Activated T-helper 1 cell treated with anti-CD3 and anti-CD28 coated beads, Interleukin-12 subunit alpha, Interleukin-12 subunit beta, Interleukin-2, Interleukin-4 antibody, amounts not matched to agents 30 ng/mL and 10 ng/mL and 1 ng/mL, durations not matched to agents 14 hours and 24 hours and 36 hours (primary cell): Measurements from ENCODE around the gene C1orf105. TPM values are rescaled to one million over a fixed set of nuclear protein-coding genes. Genes with fewer than 3 reads are reported as not detected.

Experiments used
- DNase-seq: peaks from one replicate; pipeline ENCODE4 v3.0.0; 2021; ENCODE audit warnings: low spot score
- H3K27ac Mint-ChIP-seq: one replicate; pipeline ENCODE4 v1.8.0; 2021; ENCODE audit warnings: mild to moderate bottlenecking, mixed read lengths
- H3K27me3 Mint-ChIP-seq: one replicate; pipeline ENCODE4 v1.8.0; 2022; ENCODE audit warnings: mild to moderate bottlenecking, moderate library complexity, mixed read lengths; ENCODE audit not compliant: insufficient read depth
- H3K36me3 Mint-ChIP-seq: one replicate; pipeline ENCODE4 v1.8.0; 2021; ENCODE audit warnings: low read depth, mixed read lengths
- H3K4me1 Mint-ChIP-seq: one replicate; pipeline ENCODE4 v1.8.0; 2021; ENCODE audit warnings: low read depth, mixed read lengths
- H3K4me3 Mint-ChIP-seq: one replicate; pipeline ENCODE4 v1.8.0; 2021; ENCODE audit warnings: mild to moderate bottlenecking, moderate library complexity, mixed read lengths
- H3K9me3 Mint-ChIP-seq: one replicate; pipeline ENCODE4 v1.8.0; 2021; ENCODE audit warnings: mixed read lengths
- intact Hi-C: fragments of 100-400 bp; cut with micrococcal nuclease; formaldehyde crosslinking; loops from one replicate; pipeline ENCODE4 v1.15.1; 2024
- total RNA-seq: library from RNA; stranded (reverse); gene quantifications from 2 replicates; pipeline ENCODE4 v1.2.3, GENCODE V29; 2022

The C1orf105 gene
- total RNA-seq, 1 donor from 2014 or later, result not detected

GRCh38 chr1:172515927-172516326 is 95.4 kb downstream of the C1orf105 start:
- Mint-ChIP-seq H3K4me3 (no peak overlapping the region), H3K27ac (no peak overlapping the region), H3K36me3 (no peaks in the 10 kb centered on the region), H3K4me1 (no peaks in the 10 kb centered on the region), H3K9me3 (no peaks in the 10 kb centered on the region), H3K27me3 (peaks cover 14% of the 10 kb centered on the region)
- intact Hi-C loops, result no loop called here
- no peak for DNase-seq

GRCh38 chr1:172517081-172517480 is 96.6 kb downstream of the C1orf105 start:
- no peak for DNase-seq
- intact Hi-C loops, result no loop called here
- Mint-ChIP-seq H3K4me3 (no peak overlapping the region), H3K4me1 (no peaks in the 10 kb centered on the region), H3K36me3 (no peaks in the 10 kb centered on the region), H3K27ac (no peak overlapping the region), H3K27me3 (peaks cover 13% of the 10 kb centered on the region), H3K9me3 (no peaks in the 10 kb centered on the region)

GRCh38 chr1:172517545-172517944 is 97.1 kb downstream of the C1orf105 start:
- H3K4me1 Mint-ChIP-seq, result no peaks in the 10 kb centered on the region
- no peaks in the 10 kb centered on the region for H3K36me3 Mint-ChIP-seq
- H3K27me3 Mint-ChIP-seq, result peaks cover 13% of the 10 kb centered on the region
- H3K4me3 Mint-ChIP-seq, result no peak overlapping the region
- intact Hi-C loops, result no loop called here
- no peak for DNase-seq
- no peaks in the 10 kb centered on the region for H3K9me3 Mint-ChIP-seq
- H3K27ac Mint-ChIP-seq, result no peak overlapping the region

Other genes starting within 250 kb of the C1orf105 start
- gene PIGC, start 23.4 kb downstream of the C1orf105 start, total RNA-seq, result 22.6 and 23.3 TPM in 2 replicates
- gene SUCO, start 112.5 kb downstream of the C1orf105 start, total RNA-seq, result 39.3 and 40.4 TPM in 2 replicates
- gene FASLG, start 238.4 kb downstream of the C1orf105 start, total RNA-seq, result 113 and 114 TPM in 2 replicates